GM18858 (cell line): ENCODE measurements around the gene ARRB1.

ENCODE experiments used
- ATAC-seq: cut with Tn5 transposase; IDR thresholded peaks from one replicate; pipeline ENCODE4 v1.9.1; 2021; ENCODE audit not compliant: unreplicated experiment

ARRB1 gene

DNA sequence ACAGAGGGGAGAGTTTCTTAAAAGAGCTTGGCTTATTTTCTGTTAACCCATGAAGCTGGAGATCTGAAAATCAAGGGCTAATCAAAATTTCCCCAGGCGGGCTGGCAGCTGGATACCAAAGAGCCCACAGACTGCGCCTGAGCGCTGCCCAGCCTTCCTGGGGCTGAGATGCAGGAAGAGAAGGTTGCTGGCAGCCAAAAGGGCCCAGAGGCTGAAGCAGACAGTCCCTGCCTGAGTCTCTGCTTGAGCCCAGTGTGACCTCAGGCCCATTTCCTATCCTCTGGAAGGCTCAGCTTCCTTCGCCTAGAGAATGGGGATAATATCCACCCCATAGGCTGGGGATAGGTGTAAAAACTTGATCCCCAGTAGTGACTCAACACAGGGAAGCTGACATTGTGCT, 49.1 kb downstream of the ARRB1 start:
- ATAC-seq = no peak

DNA sequence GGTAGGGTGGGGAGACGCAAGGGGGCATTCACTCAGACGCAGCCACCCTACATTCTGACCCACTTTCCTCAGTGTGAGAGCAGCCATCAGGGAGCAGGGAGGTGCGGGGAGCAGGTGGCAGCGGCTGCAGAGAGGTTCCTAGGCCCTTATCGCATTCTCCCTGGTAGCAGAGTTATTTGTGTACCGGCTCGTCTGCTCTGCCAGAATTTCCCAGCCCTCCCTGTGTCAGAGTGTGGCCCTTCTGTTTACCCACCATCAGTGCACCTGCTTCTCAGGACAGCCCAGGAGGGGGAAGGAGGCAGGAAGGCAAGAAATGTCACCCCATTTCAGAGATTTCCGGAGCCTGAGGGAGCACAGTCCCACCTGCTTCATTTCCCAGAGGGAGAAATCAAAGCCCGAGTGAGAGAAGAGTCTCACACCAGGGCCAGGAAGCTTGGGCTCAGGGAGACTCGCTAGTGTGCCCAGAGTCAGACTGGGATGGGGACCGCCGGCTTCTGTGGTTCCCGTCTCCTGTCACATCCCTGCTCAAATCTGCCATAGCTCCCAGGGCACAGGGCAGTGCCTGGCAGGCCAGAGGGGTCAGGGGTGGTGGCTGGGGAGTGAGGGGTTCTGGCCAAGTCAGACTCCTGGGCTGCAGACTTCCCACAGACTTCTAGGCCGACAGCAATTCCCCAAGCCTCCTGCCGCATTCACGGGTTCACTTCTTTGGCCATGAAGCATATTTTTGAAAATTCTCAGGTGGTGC, 49.7 kb downstream of the ARRB1 start:
- no peak for ATAC-seq

DNA sequence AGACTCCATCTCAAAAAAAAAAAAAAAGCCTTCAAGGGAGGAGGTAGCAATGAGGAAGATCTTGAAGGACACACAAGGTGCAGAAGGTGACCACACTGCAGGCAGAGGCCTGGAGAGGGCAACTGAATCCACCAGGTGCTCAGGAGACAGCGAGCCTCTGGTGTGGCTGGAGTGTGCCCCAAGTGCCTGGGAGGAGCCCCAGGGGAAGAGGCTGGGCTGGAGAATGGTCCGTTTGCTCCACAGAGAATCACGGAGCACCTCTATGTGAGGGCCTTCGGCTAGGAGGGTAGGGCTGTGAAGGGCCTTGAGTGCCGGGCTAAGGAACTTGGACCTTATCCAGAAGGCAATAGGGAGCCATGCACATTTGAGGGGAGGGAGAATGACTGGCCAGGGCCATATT, 50.3 kb downstream of the ARRB1 start:
- ATAC-seq = no peak

DNA sequence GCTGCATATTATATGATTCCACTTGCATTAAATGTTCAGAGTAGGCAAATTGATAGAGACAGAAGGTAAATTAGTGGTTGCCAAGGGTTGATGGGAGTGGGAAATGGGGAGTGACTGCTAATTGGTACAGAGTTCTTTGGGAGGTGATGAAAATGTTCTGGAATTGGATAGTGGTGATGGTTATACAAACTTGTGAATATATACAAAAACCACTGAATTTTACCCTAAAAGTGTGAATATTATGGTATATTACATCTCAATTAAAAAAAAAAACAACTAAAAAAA, 52.5 kb downstream of the ARRB1 start:
- no peak for ATAC-seq

DNA sequence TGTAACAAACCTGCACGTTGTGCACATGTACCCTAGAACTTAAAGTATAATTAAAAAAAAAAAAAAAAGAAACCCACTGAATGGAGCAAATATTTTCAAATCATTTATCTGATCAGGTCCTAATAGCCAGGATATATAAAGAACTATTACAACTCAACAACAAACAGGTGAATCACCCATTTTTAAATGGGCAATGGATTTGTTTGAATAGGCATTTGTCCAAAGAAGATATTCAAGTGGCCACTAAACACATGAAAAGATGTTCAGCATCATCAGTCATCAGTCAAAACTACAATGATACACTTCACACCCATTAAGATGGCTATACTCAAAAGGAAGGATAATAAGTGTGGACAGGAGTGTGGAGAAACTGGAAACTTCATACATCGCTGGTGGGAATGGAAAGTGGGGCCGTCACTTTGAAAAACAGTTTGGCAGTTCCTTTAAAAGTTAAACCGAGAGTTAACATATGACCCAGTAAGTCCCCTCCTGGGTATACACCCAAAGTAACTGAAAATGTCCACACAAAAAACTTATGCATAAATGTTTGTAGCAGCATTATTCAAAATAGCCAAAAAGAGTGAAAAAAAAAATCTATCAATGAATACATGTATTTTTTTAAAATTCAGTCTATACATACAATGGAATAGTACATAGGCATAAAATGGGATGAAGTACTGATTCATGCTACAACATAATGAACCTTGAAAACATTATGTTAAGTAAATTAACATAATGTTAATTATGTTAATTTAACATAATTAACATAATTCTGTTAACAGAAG, 53.1 kb downstream of the ARRB1 start:
- ATAC-seq = no peak

DNA sequence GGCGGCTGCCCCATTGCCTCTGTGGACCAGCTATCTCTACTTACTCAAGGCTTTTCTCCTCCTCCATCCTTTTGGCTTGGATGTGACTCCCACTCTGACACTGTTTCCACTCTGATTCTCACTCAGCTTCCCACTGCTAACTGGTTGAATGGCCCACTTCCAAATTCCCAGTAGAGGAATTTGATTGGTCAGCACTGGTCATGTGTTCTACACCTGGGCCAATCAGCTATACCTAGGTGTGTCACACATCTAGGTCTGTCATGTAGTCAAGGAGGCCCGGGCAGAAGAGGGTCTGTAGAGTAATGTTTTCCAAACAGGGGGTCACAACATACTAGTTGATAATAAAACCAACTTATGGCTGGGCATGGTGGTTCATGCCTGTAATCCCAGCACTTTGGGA, 57.6 kb downstream of the ARRB1 start:
- ATAC-seq = no peak

DNA sequence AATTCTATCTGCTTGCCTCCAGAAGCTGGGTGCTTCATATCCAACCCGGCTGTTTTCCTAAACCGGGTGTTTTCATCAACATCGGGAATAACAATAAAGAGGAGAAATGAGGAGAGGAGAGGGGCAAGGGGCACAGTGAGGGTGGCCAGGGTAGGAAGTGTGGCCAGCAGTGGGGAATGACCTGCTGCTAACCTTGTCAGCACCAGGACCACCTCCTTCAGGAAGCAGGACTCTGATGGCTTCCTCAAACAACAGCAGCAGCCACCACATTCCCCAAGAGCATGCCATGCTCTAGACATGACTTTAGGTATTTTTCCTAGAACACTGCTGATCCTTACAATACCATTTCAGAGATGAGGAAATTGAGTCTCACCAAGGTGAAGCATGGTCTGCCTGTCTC, 58.5 kb downstream of the ARRB1 start:
- ATAC-seq = no peak

DNA sequence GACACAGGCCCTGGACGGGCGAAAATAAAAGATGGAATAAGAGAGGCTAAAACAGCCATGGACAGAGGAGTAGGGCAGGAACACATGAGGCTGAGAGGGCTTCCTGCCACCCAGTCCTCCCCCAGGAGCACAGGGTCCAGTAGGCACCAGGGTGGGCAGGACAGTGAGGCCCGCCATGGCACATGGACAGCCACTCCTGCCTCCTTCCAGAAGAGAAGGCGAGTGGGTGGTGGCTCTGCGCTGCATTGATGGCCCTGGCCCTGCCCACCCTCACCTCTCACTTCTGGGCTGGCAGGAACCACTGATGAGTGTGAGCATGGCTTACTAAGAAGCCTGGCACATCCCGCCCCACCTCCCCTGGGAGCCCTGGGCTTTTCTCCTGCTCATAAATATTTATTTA, 59.7 kb downstream of the ARRB1 start:
- ATAC-seq = no peak

DNA sequence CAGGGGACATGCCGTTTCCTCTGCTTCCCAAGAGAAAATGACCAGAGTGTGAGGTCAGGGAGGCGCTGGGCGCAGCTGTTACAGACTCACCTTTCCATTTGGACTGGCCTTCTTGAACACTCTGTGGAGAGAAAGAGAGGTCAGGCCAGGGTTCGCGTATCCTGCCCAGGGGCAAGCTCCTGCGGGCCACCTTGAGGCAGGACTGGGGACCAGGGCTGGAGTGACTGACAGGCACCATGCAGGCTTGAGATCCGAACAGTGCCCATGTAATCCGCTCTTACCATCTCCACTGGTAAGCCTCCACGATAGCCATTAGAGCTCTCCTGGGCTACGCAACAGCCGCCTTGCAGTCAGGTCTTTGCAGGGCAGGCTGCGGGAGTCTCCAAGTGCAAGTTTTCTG, 61.5 kb downstream of the ARRB1 start:
- no peak for ATAC-seq

DNA sequence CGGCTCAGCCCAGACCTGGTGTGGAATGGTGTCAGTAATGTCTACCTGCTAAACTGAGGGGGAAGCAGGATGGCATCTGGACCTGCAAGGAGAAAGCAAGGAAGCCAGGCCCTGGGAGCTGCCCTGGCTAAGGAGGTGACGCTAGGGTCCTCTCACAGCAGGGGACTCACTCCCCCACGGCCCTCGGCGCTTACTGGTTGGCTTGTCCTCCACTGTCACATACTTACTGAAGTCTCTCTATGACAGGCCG, 62.0 kb downstream of the ARRB1 start:
- ATAC-seq = no peak

DNA sequence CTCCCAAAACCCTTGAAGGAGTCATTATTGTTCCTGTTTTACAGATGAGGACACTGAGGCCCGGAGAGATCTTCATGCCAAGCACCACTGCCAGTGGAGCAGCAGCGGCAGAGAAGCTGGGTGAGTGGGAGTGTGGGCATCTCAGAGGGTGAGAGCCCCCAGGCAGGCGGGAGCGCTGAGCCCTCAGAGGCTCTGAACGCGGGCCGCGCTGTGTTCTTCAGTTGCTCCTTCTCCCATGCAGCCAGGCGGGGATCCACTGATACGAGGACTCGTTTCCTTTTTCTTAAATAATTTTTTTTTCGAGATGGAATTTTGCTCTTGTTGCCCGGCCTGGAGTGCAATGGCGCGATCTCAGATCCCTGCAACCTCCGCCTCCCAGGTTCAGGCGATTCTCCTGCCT, 63.9 kb downstream of the ARRB1 start:
- no peak for ATAC-seq

DNA sequence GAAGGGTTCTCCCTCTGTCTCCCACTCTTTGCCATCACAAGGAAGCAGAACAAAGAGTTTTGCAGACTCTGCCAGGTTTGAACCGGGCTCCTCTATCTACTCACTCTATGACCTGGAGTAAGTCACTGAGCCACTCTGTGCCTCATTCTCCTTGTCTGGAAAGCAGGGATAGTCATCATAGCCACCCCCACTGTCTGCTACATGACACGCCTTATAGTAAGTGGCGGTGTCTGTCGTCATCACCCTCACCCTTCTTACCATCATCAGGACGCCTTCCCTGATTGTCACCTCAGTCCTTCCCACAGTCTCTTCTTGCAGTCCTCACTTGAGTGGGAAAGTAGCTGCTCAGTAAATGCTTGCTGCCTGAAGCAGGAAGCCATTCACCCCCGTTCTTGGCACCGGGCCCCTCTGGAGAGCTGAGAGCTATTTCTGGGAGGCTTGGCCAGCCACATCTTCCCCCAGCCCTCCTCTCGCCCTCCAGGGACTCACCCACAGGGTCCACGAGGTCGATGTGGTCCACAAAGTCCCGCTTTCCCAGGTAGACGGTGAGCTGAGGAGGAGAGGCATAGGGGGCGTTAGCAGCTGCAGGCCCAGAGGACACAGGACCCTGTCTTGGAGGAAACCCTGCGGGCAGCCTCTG, 64.5 kb downstream of the ARRB1 start:
- ATAC-seq = no peak

DNA sequence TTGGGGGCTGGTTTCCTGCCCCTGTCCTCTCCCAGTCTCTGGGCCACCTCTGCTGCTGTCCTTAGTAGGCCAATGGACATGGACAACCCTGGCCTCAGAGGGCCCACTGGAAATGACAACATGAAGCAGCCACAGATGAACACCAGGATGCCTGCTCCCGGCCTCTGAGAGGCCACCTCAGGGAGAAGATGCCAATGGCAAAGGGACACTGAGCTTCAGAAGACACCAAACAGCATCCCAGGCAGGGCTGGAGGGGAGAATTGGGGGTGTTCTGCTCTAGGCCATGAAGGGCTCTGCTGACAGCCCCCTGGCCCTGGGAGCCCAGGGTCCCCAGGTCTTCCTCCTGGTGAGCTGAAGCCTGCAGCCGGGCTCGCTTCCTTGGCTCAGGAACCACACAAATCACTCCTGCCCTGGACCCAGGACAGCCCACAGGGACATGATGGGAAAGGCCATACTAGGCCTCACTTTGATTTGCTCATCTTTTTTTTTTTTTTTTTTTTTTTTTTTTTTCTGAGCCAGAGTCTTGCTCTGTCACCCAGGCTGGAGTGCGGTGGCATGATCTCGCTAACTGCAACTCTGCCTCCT, 65.6 kb downstream of the ARRB1 start:
- no peak for ATAC-seq

DNA sequence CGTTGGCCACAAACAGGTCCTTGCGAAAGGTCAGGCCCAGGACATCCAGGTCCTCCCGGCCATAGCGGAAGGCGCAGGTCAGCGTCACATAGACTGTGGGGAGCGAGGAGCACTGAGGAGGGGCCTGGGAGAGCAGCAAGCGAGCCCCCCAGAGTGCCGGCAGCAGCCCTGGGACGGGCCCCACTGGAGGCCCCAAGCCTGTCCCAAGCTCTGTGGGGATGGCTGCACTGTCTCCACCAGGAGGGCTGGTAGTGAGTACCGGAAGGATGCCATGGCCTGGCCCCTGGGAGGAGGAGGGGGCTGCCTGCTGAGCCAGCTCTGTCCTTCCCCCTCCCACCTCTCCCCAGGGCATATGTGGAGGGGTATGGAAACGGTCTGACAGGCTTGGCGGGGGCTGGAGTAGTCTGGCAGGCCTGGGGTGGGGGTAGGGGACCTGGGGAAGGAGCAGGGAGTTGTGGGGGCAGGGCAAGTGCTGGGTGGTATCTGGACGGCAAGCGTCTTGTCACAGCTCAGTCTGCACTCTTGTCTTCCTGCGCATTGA, 68.0 kb downstream of the ARRB1 start:
- ATAC-seq = no peak

DNA sequence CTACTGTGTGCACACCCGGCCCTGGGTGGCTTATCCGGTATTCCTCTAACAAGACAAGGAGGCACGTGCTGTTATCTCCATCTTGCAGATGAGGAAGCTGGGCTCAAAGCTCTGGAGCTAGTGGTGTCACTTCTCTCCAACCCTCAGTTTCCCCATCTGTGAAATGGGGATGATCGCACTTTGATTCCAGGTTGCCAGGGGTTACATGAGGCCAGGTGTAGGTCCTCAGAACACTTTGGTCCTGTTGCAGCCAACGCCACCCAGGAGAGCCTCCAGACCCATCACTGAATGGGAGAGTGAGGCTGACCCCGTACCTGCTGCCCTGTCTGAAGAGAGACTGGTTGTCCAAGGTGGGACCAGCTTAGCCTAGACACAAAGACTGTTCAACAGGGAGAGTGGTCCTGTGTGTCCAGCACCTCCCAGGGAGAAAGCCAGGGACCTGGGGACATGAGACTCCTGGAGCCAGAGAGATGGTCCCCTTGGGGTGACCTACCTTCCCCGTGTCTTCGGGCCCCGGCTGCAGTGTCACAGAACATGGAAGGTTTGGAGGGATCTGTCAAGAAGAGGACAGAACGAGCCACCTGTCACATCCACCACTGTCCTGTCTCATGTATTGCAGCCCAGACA, 69.9 kb downstream of the ARRB1 start:
- ATAC-seq = no peak

DNA sequence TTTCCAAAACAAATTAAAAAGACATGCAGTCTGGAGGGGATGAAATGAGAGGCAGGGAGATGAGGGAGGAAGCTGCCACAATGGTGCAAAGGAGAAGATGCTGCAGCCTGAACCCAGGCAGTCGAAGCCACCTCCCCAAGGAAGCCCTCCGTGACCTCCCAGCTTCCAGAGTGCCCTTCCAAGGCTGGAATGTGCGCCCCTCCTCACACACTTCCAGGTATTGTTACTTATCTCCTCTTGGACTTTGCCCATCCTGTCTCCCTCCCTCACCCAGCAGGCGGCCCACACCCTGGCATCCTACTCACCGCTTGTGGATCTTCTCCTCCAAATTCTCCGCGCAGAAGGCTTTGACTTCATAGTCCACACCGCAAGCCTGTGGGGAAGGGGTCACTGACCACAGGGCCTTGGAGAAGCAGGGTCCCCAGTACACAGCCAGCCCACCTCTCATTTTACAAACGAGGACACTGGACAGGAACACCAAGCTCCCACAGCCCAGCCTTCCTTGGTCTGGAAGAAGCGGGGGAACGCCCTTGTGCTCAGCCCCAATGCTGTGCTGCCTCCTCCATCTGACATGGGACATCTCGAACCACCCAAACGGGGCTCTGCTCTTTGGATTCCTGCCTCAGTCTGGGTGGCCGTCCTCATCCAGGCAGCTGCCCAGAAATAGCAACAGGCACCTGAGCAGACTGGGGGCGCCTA, 70.5 kb downstream of the ARRB1 start:
- ATAC-seq = no peak

DNA sequence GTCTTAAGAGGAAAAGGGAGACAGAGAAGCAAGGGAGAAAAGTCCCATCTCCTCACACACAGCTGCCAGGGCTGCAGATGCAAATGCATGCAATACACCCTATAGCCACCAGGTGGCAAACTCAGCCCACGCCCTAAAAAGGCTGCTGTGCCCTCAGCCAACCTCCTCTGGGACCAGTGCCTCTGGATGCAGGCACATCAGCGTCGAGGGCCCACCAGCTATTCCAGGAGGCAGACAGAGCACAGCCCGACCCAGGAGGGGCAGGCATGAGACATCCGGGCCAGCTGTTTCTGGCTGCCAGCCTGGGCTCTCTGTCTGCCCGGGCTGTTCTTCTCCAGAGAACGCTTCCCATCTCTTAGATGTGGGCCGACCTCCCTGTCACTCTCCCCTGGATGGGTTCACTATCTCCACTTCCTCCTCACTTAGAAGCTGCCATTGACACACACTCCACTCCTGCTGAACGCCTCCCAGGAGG, 71.2 kb downstream of the ARRB1 start:
- no peak for ATAC-seq

DNA sequence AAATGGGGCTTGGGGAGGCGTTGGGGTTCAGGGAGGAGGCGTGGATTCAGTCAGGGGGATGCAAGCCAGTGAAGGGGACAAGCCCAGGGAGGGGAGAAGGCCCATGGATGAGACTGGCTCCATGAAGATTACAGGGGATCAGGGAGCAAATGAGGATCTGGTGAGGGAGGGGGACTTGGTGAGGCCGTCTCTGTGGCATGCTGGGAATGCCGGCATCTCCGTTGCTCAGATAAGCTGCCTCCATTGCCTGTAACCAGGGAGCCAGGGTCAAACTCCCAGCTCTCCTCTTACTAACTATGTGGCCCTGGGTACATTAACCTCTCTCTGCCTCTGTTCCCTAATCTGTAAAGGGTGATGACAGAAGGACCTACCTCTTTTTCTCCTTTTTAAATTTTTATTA, 72.2 kb downstream of the ARRB1 start:
- no peak for ATAC-seq

DNA sequence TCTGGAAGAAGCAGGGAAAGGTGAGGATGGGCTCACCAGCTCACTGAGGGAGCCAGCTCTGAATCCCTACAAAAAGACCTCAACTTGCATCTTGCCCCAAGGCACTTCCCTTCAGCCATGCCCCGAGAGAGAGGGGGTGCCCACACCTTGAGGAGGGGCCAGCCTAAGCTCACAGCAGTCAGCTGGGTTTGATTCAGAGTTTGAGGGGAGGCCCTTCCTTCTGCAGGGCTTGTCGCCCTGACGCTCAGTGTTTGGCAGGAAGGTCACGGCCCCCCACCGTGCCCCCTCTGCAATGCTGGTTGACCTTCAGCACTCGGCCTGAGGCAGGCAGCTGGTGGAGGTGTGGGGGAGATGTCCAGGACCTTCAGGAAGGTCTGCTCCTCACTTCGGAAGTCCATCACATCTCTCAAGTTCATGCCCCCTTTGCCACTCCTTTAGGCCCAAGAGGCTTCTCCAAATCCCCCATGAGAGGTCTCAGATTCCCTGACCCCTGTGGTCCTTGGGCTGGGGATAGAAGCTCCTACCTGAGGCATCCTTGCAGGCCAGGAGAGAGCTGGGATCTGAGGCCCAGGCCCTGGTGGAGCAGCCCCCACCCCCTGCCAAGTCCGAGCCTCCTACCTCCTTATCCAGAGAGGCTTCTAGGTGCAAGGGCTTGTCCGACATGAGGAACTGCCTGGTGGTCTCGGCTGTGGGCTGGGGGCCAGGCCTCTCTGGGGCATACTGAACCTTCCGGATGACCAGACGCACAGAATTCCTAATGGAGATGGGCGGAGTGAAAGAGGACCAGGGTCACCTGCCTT, 73.3 kb downstream of the ARRB1 start:
- no peak for ATAC-seq

DNA sequence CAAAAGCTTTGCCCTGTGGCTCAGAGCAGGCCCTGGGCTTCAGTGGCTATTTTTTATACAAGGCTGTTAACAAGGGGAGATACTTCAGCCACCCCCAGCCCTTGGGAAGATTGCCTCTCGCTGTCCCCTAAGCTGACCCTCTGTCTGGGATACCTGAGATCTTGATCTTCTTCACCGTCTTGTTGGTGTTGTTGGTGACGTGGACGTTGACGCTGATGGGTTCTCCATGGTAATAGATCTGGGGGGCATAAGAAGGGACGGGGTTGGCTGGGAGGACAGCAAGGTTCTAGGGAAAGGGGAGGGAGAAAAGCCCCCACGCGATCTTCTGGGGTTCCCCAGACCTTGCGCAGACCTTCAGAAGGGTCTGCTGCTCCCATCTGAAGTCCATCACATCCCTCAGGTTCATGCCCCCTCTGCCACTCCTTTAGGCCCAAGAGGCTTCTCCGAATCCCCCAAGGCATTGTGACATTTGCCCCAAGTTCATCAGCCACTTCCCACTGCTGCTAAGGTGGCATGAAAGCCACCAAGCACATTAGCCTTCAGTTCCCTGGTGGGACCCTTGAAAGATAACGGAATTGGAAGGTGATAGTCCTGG, 74.2 kb downstream of the ARRB1 start:
- ATAC-seq = no peak
